ENCODE data around the gene EEF1AKMT3. TPM values are rescaled to one million over a fixed set of nuclear protein-coding genes. Genes with fewer than 3 reads are reported as not detected.
A peak's percentile ranks its signal among the peaks of the same experiment; 100 is the strongest.

Gene EEF1AKMT3
- total and polyA plus RNA-seq, 2 of the 4 experiments (the other 2 are of a cell fraction): 3.2 to 8.1 TPM

GRCh38 chr12:57826966-57827365 lies 54.6 kb downstream of the EEF1AKMT3 start:
- no peak overlapping the region for H3K14ac ChIP-seq (replicated peaks; ENCODE audit: low read depth, low read length)
- dilution Hi-C loops (cut with HindIII; ENCODE audit: low sequenced_read_pairs, unreplicated experiment): no loop called here
- no peak overlapping the region for H3K27ac ChIP-seq (ENCODE audit: insufficient read depth, low read length)
- peaks cover 9% of the 10 kb centered on the region for H3K9me1 ChIP-seq (ENCODE audit: insufficient read depth, low read length)
- H3K9ac ChIP-seq (ENCODE audit: low read depth, low read length): no peak overlapping the region
- no TSS peak for BruUV-seq (replicated peaks)
- no peak overlapping the region for H3K4me2 ChIP-seq (ENCODE audit: low read depth, low read length)
- no peak overlapping the region for H3K4ac ChIP-seq (ENCODE audit: low read depth, low read length)
- no peaks in the 10 kb centered on the region for H3K27me3 ChIP-seq (ENCODE audit: control insufficient read depth, insufficient read depth, low read length)
- intact Hi-C loops (cut with micrococcal nuclease): no loop called here
- ATAC-seq (ENCODE audit: low read depth) (no peak), DNase-seq (no peak)
- TF ChIP-seq MAZ (IDR thresholded peaks at IDR 0.05; ENCODE audit: borderline replicate concordance, low read depth, low read length) (no peak), RAD21 (IDR thresholded peaks at IDR 0.05; ENCODE audit: low read length) (no peak), FOS (IDR thresholded peaks at IDR 0.05; ENCODE audit: low read depth, low read length) (no peak), RFX5 (IDR thresholded peaks at IDR 0.05; ENCODE audit: low read depth, low read length) (no peak), SMC3 (IDR thresholded peaks at IDR 0.05; ENCODE audit: low read depth, low read length) (no peak), CTCF (conservative IDR thresholded peaks at IDR 0.05; ENCODE audit: low read depth, low read length) (no peak), POLR2A (IDR thresholded peaks at IDR 0.05; ENCODE audit: low read depth, low read length) (no peak), CEBPB (IDR thresholded peaks at IDR 0.05; ENCODE audit: low read depth, low read length) (no peak), CHD1 (IDR thresholded peaks at IDR 0.05; ENCODE audit: low read depth, low read length) (no peak)
- no peak overlapping the region for H4K5ac ChIP-seq (ENCODE audit: low read depth, low read length)
- peaks cover 73% of the 10 kb centered on the region for H3K36me3 ChIP-seq (ENCODE audit: control insufficient read depth, insufficient read depth, low read length)
- no peak overlapping the region for H3K4me3 ChIP-seq (ENCODE audit: insufficient read depth, low read depth, low read length)
- H4K20me1 ChIP-seq (ENCODE audit: insufficient read depth, low read length): peaks cover 87% of the 10 kb centered on the region
- H2AFZ ChIP-seq (replicated peaks; ENCODE audit: low read length, poor library complexity): no peak overlapping the region
- H4K8ac ChIP-seq (ENCODE audit: low read depth in 2 of 2, low read length in 2 of 2): no peak overlapping the region
- H3K9me3 ChIP-seq (ENCODE audit: control insufficient read depth, insufficient read depth, low read length): no peaks in the 10 kb centered on the region
- peak overlapping the region; percentile 34 for H2AK9ac ChIP-seq (replicated peaks; ENCODE audit: low read depth, low read length, poor library complexity)
- no peak overlapping the region for H4K91ac ChIP-seq (ENCODE audit: insufficient read depth, low read depth, low read length)
- no peak overlapping the region for H3K56ac ChIP-seq (ENCODE audit: extremely low read depth, insufficient read depth, low read length)
- peaks cover 15% of the 10 kb centered on the region for H3K4me1 ChIP-seq (ENCODE audit: control insufficient read depth, insufficient read depth, low read length)
- in situ Hi-C loops (cut with MboI; ENCODE audit: low sequenced_read_pairs): loop anchor here (5.0 kb wide), 1 partner anchor 80 kb away; no protein-coding TSS in a partner anchor
- no peak overlapping the region for H2BK5ac ChIP-seq (ENCODE audit: low read depth, low read length, poor library complexity, severe bottlenecking)
- ChIA-PET CTCF (no interaction called here), POLR2A (ENCODE audit: unreplicated experiment) (no interaction called here)
- H3K23ac ChIP-seq (ENCODE audit: low read depth, low read length): no peak overlapping the region
- no peak overlapping the region for H3K18ac ChIP-seq (ENCODE audit: low read depth, low read length)
- H3K79me1 ChIP-seq (ENCODE audit: low read depth in 1 of 2, low read length in 2 of 2): peaks cover 48 to 76% of the 10 kb centered on the region in 2 experiments
- no CpG with 5 or more reads among the region's 1 CpG for WGBS, 2 experiments (ENCODE audit: extremely low coverage in 2 of 2, insufficient read length in 1 of 2)
- no peak overlapping the region for H2BK15ac ChIP-seq (ENCODE audit: low read depth, low read length)
- no peak overlapping the region for H2AK5ac ChIP-seq (ENCODE audit: low read depth, low read length)
- H2BK120ac ChIP-seq (ENCODE audit: low read depth, low read length): no peak overlapping the region
- no peak overlapping the region for H2BK20ac ChIP-seq (ENCODE audit: low read depth, low read length)
